DMS53 treated with DMSO at 0.1 percent for 48 hours (cell line): Measurements from ENCODE around the gene ASB8.

Experiments
- DNase-seq: peaks from one replicate; lab custom pipeline; 2025; ENCODE audit not compliant: unreplicated experiment; lab: John Stamatoyannopoulos, UW

The ASB8 gene, protein sequence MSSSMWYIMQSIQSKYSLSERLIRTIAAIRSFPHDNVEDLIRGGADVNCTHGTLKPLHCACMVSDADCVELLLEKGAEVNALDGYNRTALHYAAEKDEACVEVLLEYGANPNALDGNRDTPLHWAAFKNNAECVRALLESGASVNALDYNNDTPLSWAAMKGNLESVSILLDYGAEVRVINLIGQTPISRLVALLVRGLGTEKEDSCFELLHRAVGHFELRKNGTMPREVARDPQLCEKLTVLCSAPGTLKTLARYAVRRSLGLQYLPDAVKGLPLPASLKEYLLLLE

GRCh38 chr12:48157018-48157888, at the start of gene ASB8:
Gene ASB8 (minus strand): TSS chr12:48157515. CDS start chr12:48153496, 4,019 bp downstream.
- peak; percentile 100 for DNase-seq

DNA sequence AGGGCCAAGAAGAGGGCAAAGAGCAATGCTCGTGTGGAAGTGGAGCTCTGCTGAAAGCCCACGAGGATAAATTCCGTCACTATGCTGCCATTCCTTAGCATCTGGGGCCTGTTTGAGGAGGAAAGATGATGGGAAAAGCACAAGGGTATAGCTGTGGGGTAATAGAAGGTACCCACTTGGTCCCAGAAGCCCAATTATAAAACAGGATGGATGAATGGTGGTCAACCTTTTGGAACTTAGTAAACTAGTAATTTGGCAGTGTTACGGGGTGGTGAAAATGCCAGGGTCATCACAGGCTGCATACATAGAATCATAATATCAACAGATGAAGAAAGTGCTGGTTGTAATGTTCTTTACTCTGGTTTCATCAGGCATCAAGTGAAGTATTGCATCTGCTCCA, 45.9 kb upstream of the ASB8 start, which contains the start of gene OR10AD1:
OR10AD1 (minus strand) TSS at position 101 of the 400 bp plus-strand sequence; CDS start at position 101, 0 bp downstream.
- no peak for DNase-seq

DNA sequence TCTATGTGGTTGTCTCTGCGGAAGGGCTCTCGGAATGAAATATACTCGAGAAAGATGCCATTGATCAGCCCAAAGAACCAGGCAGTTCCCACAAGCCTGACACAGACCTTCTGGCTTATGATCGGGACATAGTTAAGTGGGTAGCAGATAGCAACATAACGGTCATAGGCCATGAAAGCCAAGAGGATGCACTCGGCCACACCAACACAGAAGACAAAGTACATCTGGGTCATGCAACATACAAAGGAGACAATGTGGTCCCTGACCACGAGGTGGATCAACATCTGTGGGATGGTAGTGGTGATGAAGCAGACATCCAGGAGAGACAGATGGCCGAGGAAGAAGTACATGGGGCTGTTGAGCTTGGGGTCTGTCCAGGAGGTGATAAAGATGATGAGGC, 45.5 kb upstream of the ASB8 start:
- DNase-seq: no peak

GRCh38 chr12:48201516-48201915, 44.2 kb upstream of the ASB8 start:
- DNase-seq: no peak

GRCh38 chr12:48201091-48201490, 43.8 kb upstream of the ASB8 start:
- DNase-seq: no peak

GRCh38 chr12:48199774-48200221, 42.5 kb upstream of the ASB8 start:
- DNase-seq: no peak

DNA sequence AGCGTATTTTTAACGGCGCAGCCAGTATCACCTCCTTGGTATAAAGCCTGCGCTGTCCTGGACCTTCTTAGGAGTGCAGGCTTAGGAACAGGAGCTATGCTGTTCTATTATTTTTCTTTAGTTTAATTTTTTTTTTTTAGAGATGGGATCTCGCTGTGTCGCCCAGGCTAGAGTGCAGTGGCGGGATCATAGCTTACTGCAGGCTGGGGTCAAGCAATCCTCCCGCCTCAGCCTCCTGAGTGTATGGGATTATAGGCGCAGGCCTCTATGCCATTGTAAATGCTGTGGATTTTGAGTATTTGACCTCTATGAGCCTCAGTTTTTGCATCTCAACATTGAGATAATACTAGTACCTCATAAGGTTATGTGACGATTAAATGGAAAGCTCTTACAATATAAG, 41.7 kb upstream of the ASB8 start:
- DNase-seq: no peak

DNA sequence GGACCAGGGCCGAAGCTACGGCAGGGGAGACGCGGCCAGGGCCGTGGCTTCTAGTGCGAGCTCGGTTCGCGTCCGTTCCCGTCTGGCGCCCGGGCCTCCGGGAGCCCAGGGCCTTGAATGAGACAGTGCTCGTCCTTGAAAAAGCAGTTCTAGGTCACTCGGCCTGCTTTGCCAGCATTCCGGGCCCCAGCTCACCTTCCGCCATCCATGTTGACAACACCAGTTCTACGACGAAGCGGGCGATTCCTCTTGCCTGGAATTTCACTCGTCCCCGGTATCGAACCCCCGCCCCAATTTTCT, 41.3 kb upstream of the ASB8 start:
- peak; percentile 82 for DNase-seq

- DNase-seq: peak; percentile 100
These were observed 40.8 kb upstream of the ASB8 start for GRCh38 chr12:48197971-48198671.

DNA sequence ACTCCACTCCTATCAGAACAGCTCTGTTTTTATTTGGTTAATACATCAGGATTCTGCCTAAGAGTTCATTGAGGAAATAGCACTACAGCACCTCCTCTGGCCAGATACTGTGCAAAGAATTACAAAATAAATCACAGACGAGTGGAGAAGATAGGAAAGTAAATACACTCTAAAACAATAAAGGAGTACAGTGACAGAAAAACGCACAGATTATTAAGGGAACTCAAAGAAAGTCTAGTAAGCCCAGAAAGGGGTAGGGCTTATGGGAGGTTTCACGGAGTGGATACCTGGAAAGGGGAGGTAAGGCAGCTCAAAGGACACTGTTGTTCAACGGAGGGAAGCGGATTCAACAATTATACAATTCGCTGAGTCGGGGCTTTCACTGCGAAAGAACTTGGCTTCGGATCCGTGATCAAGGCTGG, 40.2 kb upstream of the ASB8 start:
- DNase-seq: peak; percentile 100

GRCh38 chr12:48194799-48195201, 37.5 kb upstream of the ASB8 start:
- no peak for DNase-seq

DNA sequence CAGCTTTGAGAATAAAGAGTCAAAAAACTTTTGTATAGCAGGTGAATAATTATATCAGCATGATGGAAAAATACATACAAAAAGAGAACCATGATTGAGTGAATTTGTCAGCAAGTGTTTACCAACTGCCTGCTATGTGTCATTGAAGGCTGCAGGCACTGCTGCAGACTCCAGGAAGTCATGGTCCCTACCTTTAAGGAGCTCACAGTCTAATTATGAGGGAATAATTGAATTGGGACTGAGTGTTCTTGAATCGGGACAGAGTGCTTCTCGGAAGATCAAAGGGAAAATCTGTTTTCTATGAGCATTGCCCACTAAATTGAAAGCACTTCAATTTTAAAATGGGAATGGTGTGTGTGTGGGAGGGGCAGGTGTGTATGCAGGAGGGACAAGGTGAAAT, 36.3 kb upstream of the ASB8 start:
- DNase-seq: peak; percentile 75

DNA sequence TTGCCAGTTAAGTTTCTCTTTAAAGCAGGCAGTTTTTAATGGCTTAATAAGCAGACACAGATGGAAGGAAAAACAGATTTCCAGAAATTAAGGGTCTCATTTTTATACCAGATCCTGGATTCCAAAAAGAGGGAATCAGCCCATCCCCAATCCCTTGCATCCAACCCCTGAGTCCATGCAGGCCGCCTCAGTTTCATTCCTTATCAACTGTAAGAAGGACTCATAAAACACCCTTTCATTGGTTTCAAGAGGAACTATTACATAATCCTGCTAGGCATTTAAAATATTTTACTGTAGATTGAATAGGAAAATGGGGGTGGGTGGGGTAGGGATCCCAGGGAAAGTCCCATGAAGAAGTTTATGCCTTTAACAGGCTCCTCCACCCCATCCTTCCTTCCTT, 35.5 kb upstream of the ASB8 start:
- no peak for DNase-seq

GRCh38 chr12:48191096-48191495, 33.8 kb upstream of the ASB8 start:
- no peak for DNase-seq

- peak; percentile 90 for DNase-seq
These were observed 32.2 kb upstream of the ASB8 start for GRCh38 chr12:48189331-48190125.

DNA sequence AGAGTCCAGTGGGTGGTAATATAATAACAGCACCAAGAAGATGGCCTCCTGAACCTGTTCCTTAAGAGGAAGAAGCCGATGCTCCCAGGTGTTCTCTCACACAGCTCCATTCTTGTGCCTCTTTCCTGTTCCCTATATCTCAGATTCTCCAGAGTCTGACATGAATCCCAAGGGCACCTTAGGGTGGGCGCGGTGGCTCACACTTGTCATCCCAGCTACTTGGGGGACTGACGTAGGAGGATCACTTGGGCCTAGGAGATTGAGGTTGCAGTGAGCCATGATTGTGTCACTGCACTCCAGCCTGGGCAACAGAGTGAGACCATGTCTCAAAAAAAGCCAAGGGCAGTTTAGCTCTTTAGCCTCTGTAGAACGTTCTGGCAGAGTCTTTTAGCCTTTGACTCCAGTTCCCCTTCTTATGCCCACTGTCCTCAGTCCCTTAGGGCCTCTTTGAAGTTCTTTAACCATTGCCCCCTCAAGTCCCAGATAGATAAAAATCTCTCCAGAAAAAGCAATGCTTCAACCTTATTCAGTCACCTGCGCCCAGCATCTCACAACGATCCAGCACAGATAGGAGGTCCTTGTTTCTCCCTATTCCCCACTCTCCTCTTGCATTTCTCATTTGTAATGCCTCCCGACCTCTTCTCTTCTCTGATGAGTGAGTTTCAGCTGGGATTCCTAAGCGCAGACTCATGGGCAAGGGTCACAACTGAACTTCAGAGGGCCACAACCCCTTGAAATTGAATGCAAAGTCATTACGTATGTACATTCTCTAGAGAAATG, 30.8 kb upstream of the ASB8 start:
- DNase-seq: no peak

- DNase-seq: no peak
These were observed 28.0 kb upstream of the ASB8 start for GRCh38 chr12:48185181-48185919.

GRCh38 chr12:48184549-48184922, 27.2 kb upstream of the ASB8 start:
- DNase-seq: no peak

DNA sequence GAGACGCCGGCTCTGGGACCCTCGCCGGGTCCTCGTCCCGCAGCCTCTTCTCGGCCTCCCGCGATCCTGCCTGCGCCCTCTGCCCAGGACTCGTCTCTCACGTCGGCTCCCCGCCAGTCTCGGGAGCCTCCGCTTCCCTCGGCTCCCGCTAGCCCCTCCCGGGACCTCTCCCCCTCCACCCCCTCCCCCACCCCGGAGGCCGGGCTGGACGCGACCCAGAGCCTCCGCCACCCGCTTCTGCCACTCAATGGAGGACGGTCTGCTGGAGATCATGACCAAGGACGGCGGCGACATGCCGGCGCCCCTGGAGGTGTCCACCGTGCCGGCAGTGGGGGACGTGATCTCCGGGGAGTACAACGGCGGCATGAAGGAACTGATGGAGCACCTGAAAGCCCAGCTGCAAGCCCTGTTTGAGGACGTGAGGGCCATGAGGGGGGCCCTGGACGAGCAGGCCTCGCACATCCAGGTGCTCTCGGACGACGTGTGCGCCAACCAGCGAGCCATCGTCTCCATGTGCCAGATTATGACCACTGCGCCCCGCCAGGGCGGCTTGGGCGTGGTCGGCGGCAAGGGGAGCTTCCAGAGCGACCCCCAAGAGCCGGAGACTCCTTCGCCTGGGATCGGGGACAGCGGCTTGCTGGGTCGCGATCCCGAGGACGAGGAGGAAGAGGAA, 26.7 kb upstream of the ASB8 start:
- DNase-seq: no peak
